IMR-90 (cell line): ENCODE data around the gene FBN1. TPM values are rescaled to one million over a fixed set of nuclear protein-coding genes. Genes with fewer than 3 reads are reported as not detected.

Experiments
- ATAC-seq: fragments of 200-7000 bp; cut with Tn5 transposase; 2 replicates; pipeline ENCODE4 v1.9.1; 2020; ENCODE audit warnings: low read depth, mild to moderate bottlenecking, moderate library complexity
- BruUV-seq: library from RNA; stranded (reverse); fragments of 400-500 nt; replicated peaks from 2 replicates; lab custom pipeline; 2021; lab: Mats Ljungman, UMichigan
- CTCF ChIA-PET: fragments of 300-600 bp; formaldehyde crosslinking; extraction: SDS; loops from one replicate; lab custom pipeline; 2021; ENCODE audit warnings: antibody characterized with exemption; lab: Yijun Ruan, JAX
- POLR2A ChIA-PET: fragments of 300-600 bp; sonication (Branson Sonifier 250); formaldehyde crosslinking; loops from one replicate; lab custom pipeline; 2022; ENCODE audit warnings: antibody characterized with exemption; ENCODE audit not compliant: unreplicated experiment; lab: Charles Lee
- DNase-seq: peaks from one replicate; pipeline ENCODE4 v3.0.0; 2013
- H2AFZ ChIP-seq: replicated peaks from 2 replicates; pipeline ENCODE3; 2013; ENCODE audit warnings: low read length, mild to moderate bottlenecking; ENCODE audit not compliant: poor library complexity
- H2AK5ac ChIP-seq: 2 replicates; pipeline ENCODE4 v1.6.1; 2013; ENCODE audit warnings: low read depth, low read length, inconsistent platforms
- H2AK9ac ChIP-seq: replicated peaks from 2 replicates; pipeline ENCODE3; 2013; ENCODE audit warnings: mild to moderate bottlenecking, low read depth, low read length, moderate library complexity; ENCODE audit not compliant: poor library complexity
- H2BK120ac ChIP-seq: 2 replicates; pipeline ENCODE4 v1.6.1; 2013; ENCODE audit warnings: low read depth, low read length, inconsistent platforms
- H2BK15ac ChIP-seq: 3 replicates; pipeline ENCODE4 v1.6.1; 2013; ENCODE audit warnings: low read depth, low read length, inconsistent platforms
- H2BK20ac ChIP-seq: 2 replicates; pipeline ENCODE4 v1.6.1; 2013; ENCODE audit warnings: low read depth, mild to moderate bottlenecking, inconsistent platforms, low read length, moderate library complexity
- H2BK5ac ChIP-seq: 2 replicates; pipeline ENCODE4 v1.6.1; 2013; ENCODE audit warnings: mild to moderate bottlenecking, low read depth, low read length, inconsistent platforms; ENCODE audit not compliant: poor library complexity, severe bottlenecking
- H3K14ac ChIP-seq: replicated peaks from 2 replicates; pipeline ENCODE4 v1.6.1; 2013; ENCODE audit warnings: low read depth, low read length, inconsistent platforms
- H3K18ac ChIP-seq: 2 replicates; pipeline ENCODE4 v1.6.1; 2013; ENCODE audit warnings: low read depth, low read length, control low read depth
- H3K23ac ChIP-seq: 2 replicates; pipeline ENCODE4 v1.6.1; 2013; ENCODE audit warnings: low read depth, low read length, inconsistent platforms
- H3K27ac ChIP-seq: 2 replicates; pipeline ENCODE4 v1.5.1; 2013; ENCODE audit warnings: mild to moderate bottlenecking, control low read depth, low read length; ENCODE audit not compliant: insufficient read depth
- H3K27me3 ChIP-seq: 2 replicates; pipeline ENCODE4 v1.6.1; 2013; ENCODE audit warnings: low read length; ENCODE audit not compliant: control insufficient read depth, insufficient read depth
- H3K36me3 ChIP-seq: 2 replicates; pipeline ENCODE4 v1.6.1; 2013; ENCODE audit warnings: low read length, mixed read lengths; ENCODE audit not compliant: control insufficient read depth, insufficient read depth
- H3K4ac ChIP-seq: 2 replicates; pipeline ENCODE4 v1.6.1; 2013; ENCODE audit warnings: low read depth, low read length, inconsistent platforms
- H3K4me1 ChIP-seq: 2 replicates; pipeline ENCODE4 v1.6.1; 2013; ENCODE audit warnings: low read length, mixed read lengths; ENCODE audit not compliant: control insufficient read depth, insufficient read depth
- H3K4me2 ChIP-seq: 2 replicates; pipeline ENCODE4 v1.6.1; 2013; ENCODE audit warnings: low read depth, mild to moderate bottlenecking, control low read depth, low read length, moderate library complexity
- H3K4me3 ChIP-seq: 2 replicates; pipeline ENCODE4 v1.5.1; 2013; ENCODE audit warnings: low read depth, mild to moderate bottlenecking, control low read depth, low read length, moderate library complexity; ENCODE audit not compliant: insufficient read depth
- H3K56ac ChIP-seq: 2 replicates; pipeline ENCODE4 v1.6.1; 2013; ENCODE audit warnings: low read length, inconsistent platforms; ENCODE audit not compliant: insufficient read depth; ENCODE audit errors: extremely low read depth
- H3K79me1 ChIP-seq, 2 experiments: 2 replicates each; pipeline ENCODE4 v1.6.1; 2013; ENCODE audit warnings: low read length in 2 of 2, inconsistent platforms in 1 of 2, low read depth in 1 of 2
- H3K9ac ChIP-seq: 2 replicates; pipeline ENCODE4 v1.6.1; 2013; ENCODE audit warnings: low read depth, low read length, control low read depth
- H3K9me1 ChIP-seq: 2 replicates; pipeline ENCODE4 v1.6.1; 2013; ENCODE audit warnings: low read length, inconsistent platforms; ENCODE audit not compliant: insufficient read depth
- H3K9me3 ChIP-seq: 2 replicates; pipeline ENCODE4 v1.6.1; 2013; ENCODE audit warnings: low read length; ENCODE audit not compliant: control insufficient read depth, insufficient read depth
- H4K20me1 ChIP-seq: 2 replicates; pipeline ENCODE4 v1.6.1; 2013; ENCODE audit warnings: low read length, inconsistent platforms; ENCODE audit not compliant: insufficient read depth
- H4K5ac ChIP-seq: 2 replicates; pipeline ENCODE4 v1.6.1; 2013; ENCODE audit warnings: mild to moderate bottlenecking, low read depth, low read length, control low read depth
- H4K8ac ChIP-seq, 2 experiments: 2 replicates each; pipeline ENCODE4 v1.6.1; 2013; ENCODE audit warnings: low read depth in 2 of 2, low read length in 2 of 2, control low read depth in 1 of 2, inconsistent platforms in 1 of 2
- H4K91ac ChIP-seq: 2 replicates; pipeline ENCODE4 v1.6.1; 2013; ENCODE audit warnings: low read depth, low read length, inconsistent platforms; ENCODE audit not compliant: insufficient read depth
- BHLHE40 ChIP-seq: fragments of 150-350 bp; IDR thresholded peaks from 2 replicates; pipeline ENCODE4 v1.6.1; 2016; ENCODE audit warnings: mild to moderate bottlenecking, low read depth, low read length
- CEBPB ChIP-seq: IDR thresholded peaks from 2 replicates; pipeline ENCODE4 v1.6.1; 2012; ENCODE audit warnings: low read depth, low read length, improper control_type of control experiment
- FOS ChIP-seq: fragments of 150-350 bp; IDR thresholded peaks from 2 replicates; pipeline ENCODE4 v1.6.1; 2016; ENCODE audit warnings: low read depth, low read length
- MAZ ChIP-seq: IDR thresholded peaks from 2 replicates; pipeline ENCODE4 v1.6.1; 2012; ENCODE audit warnings: low read depth, mild to moderate bottlenecking, low read length, improper control_type of control experiment, moderate library complexity, borderline replicate concordance
- NFE2L2 ChIP-seq: fragments of 150-350 bp; IDR thresholded peaks from 2 replicates; pipeline ENCODE4 v1.6.1; 2016; ENCODE audit warnings: low read depth, mild to moderate bottlenecking, low read length
- RCOR1 ChIP-seq: IDR thresholded peaks from 2 replicates; pipeline ENCODE4 v1.6.1; 2012; ENCODE audit warnings: mild to moderate bottlenecking, low read length, improper control_type of control experiment; ENCODE audit not compliant: insufficient replicate concordance
- WGBS, 2 experiments: methylation state at CpG; one replicate each; pipeline versions ENCODE4 v1.1.5 to v1.1.7; 2013; ENCODE audit warnings: missing lambda C conversion rate in 2 of 2; ENCODE audit not compliant: insufficient read length in 1 of 2; ENCODE audit errors: extremely low coverage in 2 of 2; 5-methylcytosine and 5-hydroxymethylcytosine counted together
- dilution Hi-C: fragments of 300-500 bp; cut with HindIII; formaldehyde crosslinking; loops from one replicate; pipeline ENCODE4 v1.14.3; 2018; ENCODE audit warnings: low sequenced_read_pairs; ENCODE audit not compliant: unreplicated experiment
- in situ Hi-C: fragments of 300-500 bp; cut with MboI; formaldehyde crosslinking; loops from 3 replicates; pipeline ENCODE4 v1.14.3; 2019; ENCODE audit warnings: low sequenced_read_pairs, inconsistent platforms, mixed read lengths
- intact Hi-C: fragments of 100-400 bp; cut with micrococcal nuclease; formaldehyde crosslinking; loops from 2 replicates; pipeline ENCODE4 v1.10.0; 2022
- polyA plus RNA-seq, 3 experiments: library from polyadenylated mRNA; depleted of rRNA; stranded (reverse); fragments of >200 nt; gene quantifications; 2 replicates each; pipeline ENCODE4 v1.2.3, GENCODE V29; 2012; ENCODE audit warnings: low replicate concordance in 1 of 3
- total RNA-seq: library from RNA; depleted of rRNA; stranded (reverse); fragments of >200 nt; gene quantifications from 2 replicates; pipeline ENCODE4 v1.2.3, GENCODE V29; 2012

FBN1 gene
- total and polyA plus RNA-seq, 2 of the 4 experiments (the other 2 are of a cell fraction), result 134 to 283 TPM

- H3K9ac ChIP-seq, result peak overlapping the region; percentile 65; the same call in 1 of the 2 replicates
Observed at GRCh38 chr15:48555241-48555881, 90.1 kb downstream of the FBN1 start.

More at GRCh38 chr15:48555241-48555881, 90.1 kb downstream of the FBN1 start:
- 24% methylated on average over 3 of the region's 6 CpGs; no CpG with 5 or more reads in 1 of the 2 experiments for WGBS, 2 experiments
- ChIA-PET CTCF (no interaction called here), POLR2A (no interaction called here)
- DNase-seq, result peak; percentile 88
- H2BK5ac ChIP-seq, result peak overlapping the region; percentile 95
- H3K27me3 ChIP-seq, result no peaks in the 10 kb centered on the region
- peak overlapping the region; percentile 66 for H3K23ac ChIP-seq
- no peak overlapping the region for H3K4me3 ChIP-seq
- peak overlapping the region; percentile 70; the same call in 1 of the 2 replicates for H3K4ac ChIP-seq
- BruUV-seq, result no TSS peak
- peaks cover 10% of the 10 kb centered on the region for H3K9me1 ChIP-seq
- H2AK5ac ChIP-seq, result peak overlapping the region; percentile 83; the same call in 1 of the 2 replicates
- H2AFZ ChIP-seq, result no peak overlapping the region
- H3K9me3 ChIP-seq, result no peaks in the 10 kb centered on the region
- dilution Hi-C loops (no loop called here), intact Hi-C loops (loop anchor here (1.0 kb wide), 1 partner anchor 11 kb away; no protein-coding TSS in a partner anchor), in situ Hi-C loops (no loop called here)
- peak overlapping the region; percentile 70; the same call in 1 of the 2 replicates for H3K56ac ChIP-seq
- peak overlapping the region; percentile 63 for H2BK20ac ChIP-seq
- peak overlapping the region; percentile 43; the same call in 2 of the 3 replicates for H2BK15ac ChIP-seq
- H3K18ac ChIP-seq, result peak overlapping the region; percentile 51; the same call in 1 of the 2 replicates
- peak overlapping the region; percentile 28 for H3K27ac ChIP-seq
- no peak overlapping the region for H2AK9ac ChIP-seq
- peaks cover 38 to 81% of the 10 kb centered on the region in 2 experiments for H3K79me1 ChIP-seq
- H4K91ac ChIP-seq, result peak overlapping the region; percentile 34
- peak overlapping the region; percentile 80 for H2BK120ac ChIP-seq
- ATAC-seq, result peak; percentile 69
- peak overlapping the region; percentile 55; the same call in 1 of the 2 replicates for H3K14ac ChIP-seq
- peak overlapping the region in 1 of 2 experiments; percentile 84; a peak in 3 of 4 replicates for H4K8ac ChIP-seq
- peaks cover 4% of the 10 kb centered on the region; the same call in 1 of the 2 replicates for H3K36me3 ChIP-seq
- no peaks in the 10 kb centered on the region for H4K20me1 ChIP-seq
- TF ChIP-seq CEBPB (peak; percentile 72), FOS (peak; percentile 72; the same call in 1 of the 2 replicates), NFE2L2 (peak; percentile 30; the same call in 1 of the 2 replicates), BHLHE40 (peak; percentile 57; the same call in 1 of the 2 replicates), RCOR1 (no peak), MAZ (no peak)
- H3K4me2 ChIP-seq, result peak overlapping the region; percentile 66; the same call in 1 of the 2 replicates
- H3K4me1 ChIP-seq, result peaks cover 21% of the 10 kb centered on the region
- H4K5ac ChIP-seq, result peak overlapping the region; percentile 49; the same call in 1 of the 2 replicates
